ENCODE data around the gene SLC25A3.
"Not testable (repeated sequence)": the region's sequence is repeated elsewhere in the genome, so short reads cannot be mapped to it uniquely, and the experiment has no call there.

SLC25A3 gene

GRCh38 chr12:98595243-98595988 lies 1.9 kb downstream of the SLC25A3 start:
- ATAC-seq = no peak

- ATAC-seq = not testable (repeated sequence)
These were observed 3.8 kb downstream of the SLC25A3 start for GRCh38 chr12:98597313-98597712.

- ATAC-seq = no peak
These were observed 8.4 kb downstream of the SLC25A3 start for GRCh38 chr12:98601924-98602323.

DNA sequence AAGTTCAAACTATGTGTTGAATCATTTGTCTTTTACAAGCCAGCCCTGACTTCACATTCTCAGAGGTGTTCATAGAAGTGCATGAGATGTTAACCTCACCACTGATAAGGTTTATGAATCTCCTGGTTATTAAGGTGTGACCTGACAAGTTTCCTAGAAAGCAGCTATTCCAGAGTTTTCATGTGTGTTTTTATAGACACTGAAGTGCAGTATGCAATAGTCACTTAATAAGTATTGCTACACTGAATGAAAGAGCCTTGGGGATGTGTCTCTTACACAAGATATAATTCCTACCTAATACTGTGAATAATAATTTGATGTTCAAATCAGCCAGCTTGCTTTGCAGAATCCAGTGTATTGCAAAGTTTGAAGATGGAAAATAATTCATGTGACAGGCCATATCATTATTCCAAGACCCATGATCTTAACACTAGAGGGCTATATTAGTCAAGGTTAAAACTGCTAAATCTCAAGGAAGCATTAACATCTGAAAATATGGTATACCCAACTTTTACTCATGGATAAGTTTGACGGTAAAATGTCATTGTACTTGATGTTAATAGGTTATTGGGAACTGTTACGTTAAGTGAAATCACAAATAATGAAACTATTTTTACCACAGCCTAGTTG lies 13.0 kb downstream of the SLC25A3 start:
- no peak for ATAC-seq

- no peak for ATAC-seq
These were observed 17.1 kb downstream of the SLC25A3 start for GRCh38 chr12:98610596-98610995.

- ATAC-seq = peak; percentile 17 to 38
These were observed 19.3 kb downstream of the SLC25A3 start for GRCh38 chr12:98612696-98613334.

GRCh38 chr12:98618952-98619351 lies 25.5 kb downstream of the SLC25A3 start:
- ATAC-seq = no peak

DNA sequence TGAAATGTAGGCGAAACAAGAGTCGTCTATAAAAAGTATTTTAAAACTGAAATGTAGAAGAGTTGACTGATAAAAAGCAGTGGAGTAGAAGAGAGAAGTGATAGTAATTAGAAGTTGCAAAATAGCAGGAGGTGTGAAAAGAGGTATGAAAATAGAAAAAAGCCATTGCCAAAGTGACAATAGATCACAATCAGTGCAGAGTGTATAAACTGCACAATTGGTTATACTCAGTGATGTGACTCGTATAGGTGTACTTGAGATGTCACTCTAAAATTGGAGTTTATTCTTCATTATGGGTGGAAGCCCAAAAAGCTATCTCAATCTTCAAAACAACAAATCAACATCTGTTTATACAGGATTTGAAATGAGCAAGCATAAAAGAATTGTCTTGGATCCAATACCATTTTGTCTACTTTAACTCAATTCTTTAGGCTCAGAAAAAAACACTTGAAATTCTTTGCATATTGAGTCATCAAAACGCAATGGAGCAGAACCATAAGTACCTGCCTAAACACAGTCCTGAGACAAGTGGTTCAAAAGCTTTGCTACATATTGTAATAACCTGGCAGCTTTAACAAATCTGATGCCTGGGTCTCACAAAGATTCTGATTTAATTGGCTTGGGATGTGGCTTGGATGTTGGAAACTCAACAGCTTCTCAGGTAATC lies 42.3 kb downstream of the SLC25A3 start:
- peak in 1 of 2 donors; percentile 56 for ATAC-seq

DNA sequence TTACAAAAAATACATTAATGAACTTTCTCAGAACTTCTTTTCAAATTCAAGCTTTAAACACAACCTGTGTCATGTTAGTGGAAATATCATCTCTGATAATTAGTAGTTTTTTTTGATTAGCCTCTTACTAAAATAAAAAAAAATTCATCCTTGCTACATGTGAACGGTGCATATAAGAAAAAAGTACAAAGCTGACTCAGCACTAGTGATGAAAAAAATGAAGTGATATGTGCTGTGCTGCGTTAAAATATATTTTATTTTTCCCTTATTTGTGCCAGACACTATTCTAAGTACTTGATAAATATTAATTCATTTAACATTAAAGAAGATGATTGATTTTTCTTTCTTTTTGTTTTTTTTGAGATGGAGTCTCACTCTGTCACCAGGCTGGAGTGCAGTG lies 43.6 kb downstream of the SLC25A3 start:
- ATAC-seq = peak; percentile 45 to 50

- peak; percentile 33 to 44 for ATAC-seq
These were observed 44.5 kb downstream of the SLC25A3 start for GRCh38 chr12:98638009-98638408.

DNA sequence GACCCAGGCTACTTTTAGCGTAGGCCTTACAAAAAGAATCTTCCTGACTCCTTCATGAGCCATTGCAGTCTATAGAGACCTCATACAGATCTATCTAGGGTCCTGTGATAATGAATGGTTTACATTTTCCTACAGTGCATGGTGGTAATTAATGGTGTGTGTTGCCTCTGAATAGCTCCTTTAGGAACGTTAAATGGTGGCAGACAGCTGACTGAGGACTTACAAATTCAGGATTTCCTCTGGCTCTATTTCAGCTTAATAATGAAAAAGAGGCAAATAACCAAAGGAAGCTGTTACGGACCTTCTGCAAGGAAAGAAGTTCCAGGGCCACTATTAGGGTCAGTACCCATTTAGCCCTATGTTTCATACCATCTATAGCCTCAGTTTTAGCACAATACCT lies 46.0 kb downstream of the SLC25A3 start:
- no peak for ATAC-seq

GRCh38 chr12:98642801-98643200 lies 49.3 kb downstream of the SLC25A3 start:
- not testable (repeated sequence) for ATAC-seq

DNA sequence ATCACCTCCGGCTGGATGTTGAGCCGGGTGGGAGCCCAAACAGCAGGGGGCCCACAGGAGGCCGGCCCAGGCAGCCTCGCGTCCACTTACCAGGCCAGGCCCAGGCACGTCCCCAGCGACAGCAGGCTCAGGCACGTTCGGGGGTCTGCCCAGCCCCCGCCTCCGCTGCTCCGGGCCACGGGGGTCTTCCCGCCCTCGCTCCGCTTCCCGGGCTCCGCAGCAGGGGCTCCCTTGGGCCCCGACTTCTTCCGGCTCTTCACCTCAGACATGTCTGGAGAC lies 50.9 kb downstream of the SLC25A3 start:
- peak; percentile 2 to 10 for ATAC-seq

DNA sequence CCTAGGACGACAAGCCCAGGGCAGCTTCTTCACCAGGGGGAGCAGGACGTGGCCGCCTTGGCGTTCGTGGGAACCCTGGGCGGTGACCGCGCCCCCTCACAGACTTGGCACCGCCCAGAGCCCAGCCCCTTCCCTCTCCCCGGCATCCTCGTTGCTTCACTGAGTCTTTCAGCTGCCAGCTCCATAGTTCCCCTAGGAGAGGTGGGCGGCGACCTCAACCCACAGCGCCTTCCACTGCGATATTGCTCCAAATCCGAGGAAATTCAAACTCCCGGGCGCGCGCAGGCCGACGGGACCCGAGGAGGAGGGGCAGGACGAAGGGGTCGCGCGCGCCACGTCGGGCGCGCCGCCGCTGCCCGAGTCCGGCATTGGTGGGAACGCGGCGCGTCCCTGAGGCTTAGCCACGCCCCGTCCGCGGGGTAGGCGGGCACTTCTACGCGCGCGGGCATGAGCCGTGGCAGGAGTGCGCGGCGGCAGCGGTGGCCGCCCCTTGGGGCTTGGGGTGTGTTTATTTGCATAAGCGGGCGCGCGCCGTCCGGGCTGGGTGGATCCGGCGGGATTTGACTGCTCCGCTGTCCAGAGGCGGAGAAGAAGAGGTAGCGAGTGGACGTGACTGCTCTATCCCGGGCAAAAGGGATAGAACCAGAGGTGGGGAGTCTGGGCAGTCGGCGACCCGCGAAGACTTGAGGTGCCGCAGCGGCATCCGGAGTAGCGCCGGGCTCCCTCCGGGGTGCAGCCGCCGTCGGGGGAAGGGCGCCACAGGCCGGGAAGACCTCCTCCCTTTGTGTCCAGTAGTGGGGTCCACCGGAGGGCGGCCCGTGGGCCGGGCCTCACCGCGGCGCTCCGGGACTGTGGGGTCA lies 51.5 kb downstream of the SLC25A3 start, which contains the start of the genes APAF1 and IKBIP:
TSS of gene APAF1 (plus strand) at position 579 of the 860 bp plus-strand sequence. CDS start 3,070 bp downstream, outside the sequence.
TSS of gene IKBIP (minus strand) at position 77 of the 860 bp plus-strand sequence. CDS start 87 bp downstream, outside the sequence.
- peak; percentile 92 for ATAC-seq

- no peak for ATAC-seq
These were observed 52.1 kb downstream of the SLC25A3 start for GRCh38 chr12:98645572-98646067.

DNA sequence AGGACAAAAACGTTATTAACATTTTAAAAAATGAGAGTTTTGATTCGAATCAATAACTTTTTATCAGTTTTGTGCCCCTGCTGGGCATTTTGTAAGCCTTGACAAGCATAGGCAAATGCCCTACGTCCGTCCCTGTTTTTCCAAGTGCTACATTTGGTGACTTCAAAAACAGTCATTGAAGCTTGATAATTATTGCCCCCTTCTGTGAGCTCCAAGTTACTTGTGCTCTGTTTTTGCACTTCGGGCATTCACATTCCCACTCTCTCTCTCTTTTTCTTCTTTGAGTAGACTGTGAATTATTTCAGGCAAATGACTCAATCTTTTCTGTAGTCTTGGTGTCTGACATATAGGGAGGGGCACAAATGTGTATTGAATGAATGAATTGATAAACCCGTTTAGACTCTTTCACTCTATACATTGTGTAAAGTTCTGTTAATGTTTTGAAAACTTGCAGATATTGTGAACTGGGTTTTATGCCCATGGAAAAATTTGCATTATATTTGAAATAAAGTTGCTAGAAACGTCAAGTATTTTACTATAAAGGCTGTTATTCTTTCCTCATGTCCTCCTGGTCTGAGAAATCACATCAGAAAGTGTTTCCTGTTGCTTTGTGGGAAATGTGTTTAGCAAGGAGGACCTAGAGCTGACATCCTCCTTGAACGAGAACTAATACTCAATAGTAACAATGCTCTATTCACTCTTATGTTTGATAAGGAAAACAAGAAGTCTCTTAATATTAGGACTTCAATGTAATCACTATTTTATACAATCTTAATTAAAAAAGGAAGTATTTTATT lies 53.0 kb downstream of the SLC25A3 start:
- ATAC-seq = no peak

DNA sequence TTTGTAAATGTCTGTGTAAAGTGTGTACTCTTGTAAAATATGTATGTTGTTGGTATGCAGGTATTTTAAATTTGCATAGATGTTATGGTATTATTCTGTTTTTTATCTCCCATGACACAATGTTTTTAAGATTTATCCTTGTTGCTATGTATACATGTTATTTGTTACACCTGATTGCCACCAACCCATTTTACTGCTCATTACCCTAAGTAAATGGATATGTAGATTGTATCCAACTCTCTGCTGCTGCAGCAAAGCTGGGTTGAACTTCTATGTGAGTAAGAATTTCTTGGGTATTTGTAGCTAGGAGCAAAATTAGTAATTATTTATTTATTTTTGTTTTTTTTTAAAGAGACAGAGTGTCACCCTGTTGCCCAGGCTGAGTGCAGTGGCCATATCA lies 57.8 kb downstream of the SLC25A3 start:
- ATAC-seq = no peak

- no peak for ATAC-seq
These were observed 60.5 kb downstream of the SLC25A3 start for GRCh38 chr12:98653866-98654493.
